ENCODE measurements around the gene FLRT2. TPM values are rescaled to one million over a fixed set of nuclear protein-coding genes. Genes with fewer than 3 reads are reported as not detected.

FLRT2 gene
- total and polyA plus RNA-seq, 4 donors, result 0.46 to 91.4 (median 14.0) TPM

GRCh38 chr14:85527445-85528035 is 2.4 kb upstream of the FLRT2 start:
- Histone ChIP-seq H3K4me3 (ENCODE audit: low read length in 2 of 2) (no peak overlapping the region), H3K27me3 (ENCODE audit: control insufficient read depth in 1 of 2, insufficient read depth in 2 of 2, low read length in 1 of 2) (peaks cover 0 to 2% of the 10 kb centered on the region in 2 donors), H3K27ac (ENCODE audit: low read depth in 1 of 2, low read length in 2 of 2) (no peak overlapping the region), H3K9me3 (ENCODE audit: control insufficient read depth, low read length) (no peaks in the 10 kb centered on the region), H3K4me1 (ENCODE audit: control insufficient read depth in 1 of 2, insufficient read depth in 2 of 2, low read length in 2 of 2) (no peaks in the 10 kb centered on the region), H3K36me3 (ENCODE audit: control insufficient read depth in 1 of 2, insufficient read depth in 2 of 2, low read length in 1 of 2) (no peaks in the 10 kb centered on the region)
- intact Hi-C loops (cut with DNase I), result loop anchor here in 1 of 2 donors (10.0 kb wide), 1 partner anchor 333 kb away; no protein-coding TSS in a partner anchor
- DNase-seq, result no peak
- no peak for ATAC-seq (ENCODE audit: low FRiP score)
- 85 to 88% methylated on average over 3 of the region's 3 CpGs for WGBS, 2 donors

- intact Hi-C loops (cut with DNase I), result loop anchor here in 1 of 2 donors (10.0 kb wide), 1 partner anchor 333 kb away; no protein-coding TSS in a partner anchor
- Histone ChIP-seq H3K36me3 (ENCODE audit: control insufficient read depth in 1 of 2, insufficient read depth in 2 of 2, low read length in 1 of 2) (no peaks in the 10 kb centered on the region), H3K4me1 (ENCODE audit: control insufficient read depth in 1 of 2, insufficient read depth in 2 of 2, low read length in 2 of 2) (no peaks in the 10 kb centered on the region), H3K27me3 (ENCODE audit: control insufficient read depth in 1 of 2, insufficient read depth in 2 of 2, low read length in 1 of 2) (peaks cover 0 to 2% of the 10 kb centered on the region in 2 donors), H3K27ac (ENCODE audit: low read depth in 1 of 2, low read length in 2 of 2) (no peak overlapping the region), H3K9me3 (ENCODE audit: control insufficient read depth, low read length) (no peaks in the 10 kb centered on the region), H3K4me3 (ENCODE audit: low read length in 2 of 2) (peak overlapping the region; percentile 27 to 45)
- ATAC-seq (ENCODE audit: low FRiP score) (peak; percentile 56), DNase-seq (no peak)
- WGBS, 2 donors, result 18 to 19% methylated on average over 7 of the region's 7 CpGs
Observed at GRCh38 chr14:85528080-85528896, 1.7 kb upstream of the FLRT2 start.

GRCh38 chr14:85528897-85529631 is 880 bp upstream of the FLRT2 start:
- Histone ChIP-seq H3K4me1 (ENCODE audit: control insufficient read depth in 1 of 2, insufficient read depth in 2 of 2, low read length in 2 of 2) (no peaks in the 10 kb centered on the region), H3K27ac (ENCODE audit: low read depth in 1 of 2, low read length in 2 of 2) (no peak overlapping the region), H3K4me3 (ENCODE audit: low read length in 2 of 2) (peak overlapping the region; percentile 27 to 45), H3K9me3 (ENCODE audit: control insufficient read depth, low read length) (no peaks in the 10 kb centered on the region), H3K36me3 (ENCODE audit: control insufficient read depth in 1 of 2, insufficient read depth in 2 of 2, low read length in 1 of 2) (no peaks in the 10 kb centered on the region), H3K27me3 (ENCODE audit: control insufficient read depth in 1 of 2, insufficient read depth in 2 of 2, low read length in 1 of 2) (peaks cover 0 to 2% of the 10 kb centered on the region in 2 donors)
- 1 to 3% methylated on average over 29 of the region's 29 CpGs for WGBS, 2 donors
- DNase-seq, result no peak
- ATAC-seq (ENCODE audit: low FRiP score), result no peak
- intact Hi-C loops (cut with DNase I), result loop anchor here in 1 of 2 donors (10.0 kb wide), 1 partner anchor 334 kb away; no protein-coding TSS in a partner anchor

GRCh38 chr14:85530626-85531025 is 682 bp downstream of the FLRT2 start:
- no peaks in the 10 kb centered on the region for H3K4me1 ChIP-seq (ENCODE audit: control insufficient read depth in 1 of 2, insufficient read depth in 2 of 2, low read length in 2 of 2)

GRCh38 chr14:85531141-85531586 is 1.2 kb downstream of the FLRT2 start:
- intact Hi-C loops (cut with DNase I), result loop anchor here in 1 of 2 donors (10.0 kb wide), 1 partner anchor 336 kb away; no protein-coding TSS in a partner anchor
- Histone ChIP-seq H3K27me3 (ENCODE audit: control insufficient read depth in 1 of 2, insufficient read depth in 2 of 2, low read length in 1 of 2) (no peaks in the 10 kb centered on the region), H3K4me3 (ENCODE audit: low read length in 2 of 2) (peak overlapping the region; percentile 22 to 45), H3K27ac (ENCODE audit: low read depth in 1 of 2, low read length in 2 of 2) (no peak overlapping the region), H3K4me1 (ENCODE audit: control insufficient read depth in 1 of 2, insufficient read depth in 2 of 2, low read length in 2 of 2) (no peaks in the 10 kb centered on the region), H3K9me3 (ENCODE audit: control insufficient read depth, low read length) (no peaks in the 10 kb centered on the region), H3K36me3 (ENCODE audit: control insufficient read depth in 1 of 2, insufficient read depth in 2 of 2, low read length in 1 of 2) (no peaks in the 10 kb centered on the region)
- WGBS, 2 donors, result 1% methylated on average over 29 of the region's 29 CpGs
- DNase-seq, result peak; percentile 62 to 84
- peak; percentile 21 for ATAC-seq (ENCODE audit: low FRiP score)

More at GRCh38 chr14:85530626-85531025, 682 bp downstream of the FLRT2 start:
- Histone ChIP-seq H3K36me3 (ENCODE audit: control insufficient read depth in 1 of 2, insufficient read depth in 2 of 2, low read length in 1 of 2) (no peaks in the 10 kb centered on the region), H3K9me3 (ENCODE audit: control insufficient read depth, low read length) (no peaks in the 10 kb centered on the region), H3K4me3 (ENCODE audit: low read length in 2 of 2) (peak overlapping the region; percentile 27 to 45), H3K27me3 (ENCODE audit: control insufficient read depth in 1 of 2, insufficient read depth in 2 of 2, low read length in 1 of 2) (no peaks in the 10 kb centered on the region), H3K27ac (ENCODE audit: low read depth in 1 of 2, low read length in 2 of 2) (no peak overlapping the region)
- ATAC-seq (ENCODE audit: low FRiP score), result no peak
- DNase-seq, result no peak
- 1% methylated on average over 7 of the region's 7 CpGs for WGBS, 2 donors
- intact Hi-C loops (cut with DNase I), result loop anchor here in 1 of 2 donors (10.0 kb wide), 1 partner anchor 336 kb away; no protein-coding TSS in a partner anchor

- DNase-seq (peak; percentile 75 to 86), ATAC-seq (ENCODE audit: low FRiP score) (peak; percentile 64)
- Histone ChIP-seq H3K4me1 (ENCODE audit: control insufficient read depth in 1 of 2, insufficient read depth in 2 of 2, low read length in 2 of 2) (no peaks in the 10 kb centered on the region), H3K4me3 (ENCODE audit: low read length in 2 of 2) (peak overlapping the region in 1 of 2 donors; percentile 53), H3K27me3 (ENCODE audit: control insufficient read depth in 1 of 2, insufficient read depth in 2 of 2, low read length in 1 of 2) (no peaks in the 10 kb centered on the region), H3K27ac (ENCODE audit: low read depth in 1 of 2, low read length in 2 of 2) (no peak overlapping the region), H3K9me3 (ENCODE audit: control insufficient read depth, low read length) (no peaks in the 10 kb centered on the region), H3K36me3 (ENCODE audit: control insufficient read depth in 1 of 2, insufficient read depth in 2 of 2, low read length in 1 of 2) (no peaks in the 10 kb centered on the region)
- intact Hi-C loops (cut with DNase I), result loop anchor here in 1 of 2 donors (10.0 kb wide), 1 partner anchor 337 kb away; no protein-coding TSS in a partner anchor
- WGBS, 2 donors, result 1% methylated on average over 61 of the region's 61 CpGs
Observed at GRCh38 chr14:85531587-85532373, 1.8 kb downstream of the FLRT2 start.

- ATAC-seq (ENCODE audit: low FRiP score) (no peak), DNase-seq (no peak)
- H3K27me3 ChIP-seq (ENCODE audit: control insufficient read depth in 1 of 2, insufficient read depth in 2 of 2, low read length in 1 of 2), result no peaks in the 10 kb centered on the region
- no peak overlapping the region for H3K27ac ChIP-seq (ENCODE audit: low read depth in 1 of 2, low read length in 2 of 2)
- no peaks in the 10 kb centered on the region for H3K36me3 ChIP-seq (ENCODE audit: control insufficient read depth in 1 of 2, insufficient read depth in 2 of 2, low read length in 1 of 2)
- 1% methylated on average over 12 of the region's 12 CpGs for WGBS, 2 donors
- H3K9me3 ChIP-seq (ENCODE audit: control insufficient read depth, low read length), result no peaks in the 10 kb centered on the region
- no peaks in the 10 kb centered on the region for H3K4me1 ChIP-seq (ENCODE audit: control insufficient read depth in 1 of 2, insufficient read depth in 2 of 2, low read length in 2 of 2)
- intact Hi-C loops (cut with DNase I), result loop anchor here in 1 of 2 donors (10.0 kb wide), 1 partner anchor 338 kb away; no protein-coding TSS in a partner anchor
- H3K4me3 ChIP-seq (ENCODE audit: low read length in 2 of 2), result peak overlapping the region; percentile 53 to 57
Observed at GRCh38 chr14:85532374-85533022, 2.6 kb downstream of the FLRT2 start.
